Femur (tissue), 1 donor: Measurements from ENCODE around the gene SKA2.
A peak's percentile ranks its signal among the peaks of the same experiment; 100 is the strongest.
"Not testable (repeated sequence)": the region's sequence is repeated elsewhere in the genome, so short reads cannot be mapped to it uniquely, and the experiment has no call there.

ENCODE experiments used
- DNase-seq: peaks from one replicate; pipeline ENCODE4 v3.0.0-alpha.2; 2017

The SKA2 gene

GRCh38 chr17:59093702-59094231 lies 61.2 kb downstream of the SKA2 start:
- peak; percentile 42 for DNase-seq

- DNase-seq, result no peak
Measured at GRCh38 chr17:59093145-59093701, 61.8 kb downstream of the SKA2 start.

GRCh38 chr17:59090593-59090992 lies 64.4 kb downstream of the SKA2 start:
- DNase-seq, result not testable (repeated sequence)

- DNase-seq, result no peak
Measured at GRCh38 chr17:59084154-59084553, 70.8 kb downstream of the SKA2 start.

- no peak for DNase-seq
Measured at GRCh38 chr17:59074494-59074893, 80.5 kb downstream of the SKA2 start.

- no peak for DNase-seq
Measured at GRCh38 chr17:59073972-59074371, 81.0 kb downstream of the SKA2 start.

- DNase-seq, result no peak
Measured at GRCh38 chr17:59069856-59070255, 85.1 kb downstream of the SKA2 start.

GRCh38 chr17:59067756-59068155 lies 87.2 kb downstream of the SKA2 start:
- DNase-seq, result no peak

- no peak for DNase-seq
Measured at GRCh38 chr17:59067340-59067739, 87.6 kb downstream of the SKA2 start.

GRCh38 chr17:59062509-59062908 lies 92.5 kb downstream of the SKA2 start:
- DNase-seq, result no peak
